Skeletal muscle satellite cell (primary cell): ENCODE measurements around the gene FGD2.
"Not testable (repeated sequence)": the region's sequence is repeated elsewhere in the genome, so short reads cannot be mapped to it uniquely, and the experiment has no call there.

ENCODE experiments used
- H3K27me3 ChIP-seq: 2 replicates; pipeline ENCODE4 v1.7.0; 2013; ENCODE audit warnings: low read length; ENCODE audit not compliant: control insufficient read depth, insufficient read depth
- H3K36me3 ChIP-seq: 2 replicates; pipeline ENCODE4 v1.7.0; 2013; ENCODE audit warnings: mild to moderate bottlenecking, control low read depth, low read length; ENCODE audit not compliant: insufficient read depth
- H3K4me1 ChIP-seq: 2 replicates; pipeline ENCODE4 v1.7.0; 2013; ENCODE audit warnings: low read length; ENCODE audit not compliant: control insufficient read depth, insufficient read depth
- H3K4me2 ChIP-seq: 2 replicates; pipeline ENCODE4 v1.7.0; 2013; ENCODE audit warnings: mild to moderate bottlenecking, low read length
- H3K4me3 ChIP-seq: 2 replicates; pipeline ENCODE4 v1.7.0; 2013; ENCODE audit warnings: low read length
- H3K9ac ChIP-seq: 2 replicates; pipeline ENCODE4 v1.7.0; 2013; ENCODE audit warnings: mild to moderate bottlenecking, low read depth, low read length, moderate library complexity
- H3K9me3 ChIP-seq: replicated peaks from 2 replicates; pipeline ENCODE4 v1.7.0; 2013; ENCODE audit warnings: mild to moderate bottlenecking, control low read depth, low read length

The FGD2 gene

DNA sequence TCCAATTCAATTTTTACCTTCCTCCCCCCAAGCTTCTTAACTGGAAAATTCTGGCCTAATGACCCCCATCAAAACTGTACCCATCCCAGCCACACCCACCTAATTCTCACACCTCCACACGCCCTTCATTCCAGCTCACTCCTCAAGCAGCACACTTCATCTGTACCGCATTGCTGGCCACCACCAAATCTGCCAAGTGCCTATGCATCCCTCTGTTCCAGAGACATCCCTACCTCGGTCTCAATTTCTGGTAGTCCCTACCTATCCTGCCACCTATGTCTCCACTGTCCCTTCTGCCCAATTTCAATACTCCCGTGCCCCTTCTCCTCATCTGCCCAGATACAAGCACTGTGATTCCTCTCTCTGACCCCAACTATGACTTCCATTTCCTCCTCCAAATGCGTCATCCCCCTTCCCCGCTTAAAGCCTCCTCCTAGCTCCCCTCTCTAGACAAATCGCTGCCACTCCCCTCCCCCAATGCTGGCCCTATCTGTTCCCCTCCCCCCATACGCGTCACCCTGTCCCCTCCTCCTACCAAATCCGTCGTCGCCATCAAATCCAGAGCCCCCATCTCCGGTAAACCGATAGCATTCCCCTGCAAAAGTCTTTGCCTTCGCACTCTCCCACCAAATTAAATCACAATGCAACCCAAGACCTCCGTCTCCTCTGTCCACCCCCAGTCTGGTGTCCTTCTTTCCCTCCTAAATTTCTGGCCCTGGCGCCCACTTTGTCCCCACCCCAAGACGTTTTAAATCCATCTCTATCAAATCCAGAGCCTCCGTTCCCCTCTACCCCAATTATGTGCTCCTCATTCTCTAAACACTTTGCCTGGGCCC lies 20.7 kb upstream of the FGD2 start:
- peak overlapping the region; percentile 99 for H3K9ac ChIP-seq
- H3K4me2 ChIP-seq: peak overlapping the region; percentile 95
- H3K36me3 ChIP-seq: peaks cover 12% of the 10 kb centered on the region
- peaks cover 4% of the 10 kb centered on the region for H3K27me3 ChIP-seq
- H3K4me1 ChIP-seq: peaks cover 39% of the 10 kb centered on the region
- peak overlapping the region; percentile 98 for H3K4me3 ChIP-seq
- H3K9me3 ChIP-seq: no peaks in the 10 kb centered on the region

DNA sequence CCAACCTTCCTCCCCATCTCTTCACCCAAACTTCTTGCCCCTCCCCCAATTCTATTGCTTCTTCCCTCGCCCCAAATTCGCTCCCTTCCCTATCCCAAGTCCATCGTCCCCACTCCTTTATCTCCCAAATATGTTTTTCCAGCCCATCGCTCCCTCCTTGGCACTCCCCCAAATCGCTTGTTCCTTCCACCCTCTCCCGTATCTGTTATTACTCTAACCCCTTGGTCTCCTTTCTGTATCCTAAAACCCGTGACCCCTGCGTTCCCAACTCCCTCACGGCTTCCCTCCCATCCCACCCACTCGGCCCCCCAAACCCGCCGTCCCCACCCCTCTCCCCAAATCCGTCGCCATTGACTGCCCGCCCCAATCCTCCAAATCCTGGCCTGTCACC lies 20.0 kb upstream of the FGD2 start:
- Histone ChIP-seq H3K9me3 (no peaks in the 10 kb centered on the region), H3K4me1 (peaks cover 37% of the 10 kb centered on the region), H3K27me3 (peaks cover 4% of the 10 kb centered on the region), H3K4me2 (peak overlapping the region; percentile 95), H3K4me3 (peak overlapping the region; percentile 98), H3K36me3 (peaks cover 10% of the 10 kb centered on the region), H3K9ac (peak overlapping the region; percentile 99)

DNA sequence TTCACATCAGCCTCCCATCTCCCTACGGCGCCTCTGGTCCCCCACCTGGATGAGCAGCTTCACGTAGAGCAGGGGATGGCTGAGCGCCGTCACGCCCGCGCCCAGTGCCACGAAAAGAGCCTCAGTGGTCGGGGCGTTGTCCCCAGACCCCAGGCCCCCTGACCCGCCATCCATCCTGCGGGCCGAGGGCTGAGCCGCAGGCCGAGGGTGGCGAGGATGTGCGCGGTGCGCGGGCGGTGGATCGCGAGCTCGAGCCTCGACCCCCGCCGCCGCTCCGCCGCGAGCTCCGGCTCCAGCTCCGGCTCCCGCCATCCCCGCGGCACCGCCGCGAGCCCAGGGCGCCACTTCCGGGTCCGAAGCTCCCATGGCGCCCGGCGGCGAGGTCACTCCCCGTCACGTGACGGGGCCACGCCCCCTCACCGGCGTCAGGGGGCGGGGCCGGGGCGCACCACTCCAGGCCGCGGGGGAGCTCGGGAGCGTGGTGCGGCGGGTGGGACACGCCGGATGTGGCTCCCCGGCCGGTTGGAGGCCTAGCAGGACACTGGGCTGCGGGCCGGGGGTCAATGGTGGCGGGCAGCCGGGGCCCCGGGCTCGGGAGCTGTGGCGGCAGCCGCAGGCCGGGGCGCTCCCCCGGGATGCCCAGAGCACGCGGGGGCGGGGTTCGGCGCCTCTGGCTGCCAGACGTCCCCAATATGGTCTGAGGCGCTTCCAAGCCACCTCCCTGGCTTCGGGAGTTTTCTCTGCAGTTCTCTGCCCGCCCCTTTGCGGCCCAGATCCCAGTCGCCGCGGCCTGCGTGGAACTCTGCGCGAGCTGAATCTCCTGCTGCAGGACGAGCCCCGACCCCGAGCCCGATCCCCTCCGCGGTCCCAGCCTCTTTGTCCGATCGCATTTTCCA lies 19.4 kb upstream of the FGD2 start, which contains the start of gene MTCH1:
Gene MTCH1, minus strand, starts transcription at position 389 of the 896 bp plus-strand sequence. Its CDS starts 23 bp downstream, at position 366.
- Histone ChIP-seq H3K27me3 (peaks cover 11% of the 10 kb centered on the region), H3K9ac (peak within 1 kb of the TSS; percentile 99), H3K4me2 (peak within 1 kb of the TSS; percentile 95), H3K4me3 (peak within 1 kb of the TSS; percentile 98), H3K36me3 (peaks cover 5% of the 10 kb centered on the region), H3K4me1 (peaks cover 32% of the 10 kb centered on the region), H3K9me3 (no peaks in the 10 kb centered on the region)

DNA sequence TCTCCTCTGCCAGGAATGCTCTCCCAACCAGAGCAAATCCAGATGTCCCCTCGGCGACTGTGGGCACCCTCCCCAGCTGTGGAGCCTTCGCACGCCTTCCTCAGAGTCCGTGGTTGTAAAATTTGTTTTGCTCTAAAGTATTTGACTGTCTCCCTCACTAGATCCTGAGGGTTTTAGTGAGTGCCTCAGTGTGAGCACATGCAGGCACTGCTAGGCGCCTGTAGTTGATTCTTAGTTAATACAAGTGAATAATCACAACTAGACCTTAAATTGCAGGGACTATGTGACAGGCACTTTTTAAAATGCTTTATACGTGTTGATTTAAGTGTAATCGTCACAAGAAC lies 18.8 kb upstream of the FGD2 start:
- Histone ChIP-seq H3K9me3 (no peaks in the 10 kb centered on the region), H3K36me3 (no peaks in the 10 kb centered on the region), H3K27me3 (peaks cover 11% of the 10 kb centered on the region), H3K9ac (peak overlapping the region; percentile 99), H3K4me1 (peaks cover 28% of the 10 kb centered on the region), H3K4me3 (peak overlapping the region; percentile 98), H3K4me2 (peak overlapping the region; percentile 95)

DNA sequence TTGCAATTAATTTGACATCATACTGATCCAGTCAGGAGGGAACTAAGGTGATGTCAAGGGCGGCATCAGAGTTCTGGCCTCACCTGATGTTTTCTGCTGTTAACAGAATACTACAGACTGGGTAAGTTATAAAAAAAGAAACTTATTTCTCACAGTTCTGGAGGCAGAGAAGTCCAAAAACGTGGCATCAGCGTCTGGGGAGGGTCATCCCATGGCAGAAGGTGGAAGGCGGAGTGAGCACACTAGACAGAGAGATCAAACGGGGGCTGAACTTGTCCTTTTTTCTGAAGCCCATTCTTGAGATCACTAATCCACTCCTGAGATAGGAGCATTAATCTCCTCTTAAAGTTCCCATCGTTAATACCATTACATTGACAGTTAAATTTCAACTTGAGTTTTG lies 16.2 kb upstream of the FGD2 start:
- Histone ChIP-seq H3K4me1 (peaks cover 11% of the 10 kb centered on the region), H3K9me3 (no peaks in the 10 kb centered on the region), H3K4me3 (no peak overlapping the region), H3K9ac (no peak overlapping the region), H3K36me3 (no peaks in the 10 kb centered on the region), H3K27me3 (peaks cover 15% of the 10 kb centered on the region), H3K4me2 (no peak overlapping the region)

DNA sequence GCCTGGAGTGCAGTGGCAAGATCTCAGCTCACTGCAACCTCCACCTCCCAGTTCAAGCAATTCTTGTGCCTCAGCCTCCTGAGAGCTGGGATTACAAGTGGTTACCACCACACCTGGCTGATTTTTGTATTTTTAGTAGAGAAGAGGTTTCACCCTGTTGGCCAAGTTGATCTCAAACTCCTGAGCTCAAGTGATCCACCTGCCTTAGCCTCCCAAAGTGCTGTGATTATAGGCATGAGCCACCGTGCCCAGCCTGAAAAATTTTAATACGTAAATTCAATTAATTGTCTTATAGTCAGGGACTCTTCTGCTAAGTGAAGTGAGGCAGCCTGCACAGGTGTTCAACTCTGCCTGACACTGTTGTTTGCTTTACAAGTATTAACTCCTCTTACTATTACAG lies 15.1 kb upstream of the FGD2 start:
- H3K36me3 ChIP-seq, H3K9me3 ChIP-seq, H3K4me2 ChIP-seq, H3K4me1 ChIP-seq, H3K4me3 ChIP-seq, H3K9ac ChIP-seq: not testable (repeated sequence)
- H3K27me3 ChIP-seq: peaks cover 16% of the 10 kb centered on the region

DNA sequence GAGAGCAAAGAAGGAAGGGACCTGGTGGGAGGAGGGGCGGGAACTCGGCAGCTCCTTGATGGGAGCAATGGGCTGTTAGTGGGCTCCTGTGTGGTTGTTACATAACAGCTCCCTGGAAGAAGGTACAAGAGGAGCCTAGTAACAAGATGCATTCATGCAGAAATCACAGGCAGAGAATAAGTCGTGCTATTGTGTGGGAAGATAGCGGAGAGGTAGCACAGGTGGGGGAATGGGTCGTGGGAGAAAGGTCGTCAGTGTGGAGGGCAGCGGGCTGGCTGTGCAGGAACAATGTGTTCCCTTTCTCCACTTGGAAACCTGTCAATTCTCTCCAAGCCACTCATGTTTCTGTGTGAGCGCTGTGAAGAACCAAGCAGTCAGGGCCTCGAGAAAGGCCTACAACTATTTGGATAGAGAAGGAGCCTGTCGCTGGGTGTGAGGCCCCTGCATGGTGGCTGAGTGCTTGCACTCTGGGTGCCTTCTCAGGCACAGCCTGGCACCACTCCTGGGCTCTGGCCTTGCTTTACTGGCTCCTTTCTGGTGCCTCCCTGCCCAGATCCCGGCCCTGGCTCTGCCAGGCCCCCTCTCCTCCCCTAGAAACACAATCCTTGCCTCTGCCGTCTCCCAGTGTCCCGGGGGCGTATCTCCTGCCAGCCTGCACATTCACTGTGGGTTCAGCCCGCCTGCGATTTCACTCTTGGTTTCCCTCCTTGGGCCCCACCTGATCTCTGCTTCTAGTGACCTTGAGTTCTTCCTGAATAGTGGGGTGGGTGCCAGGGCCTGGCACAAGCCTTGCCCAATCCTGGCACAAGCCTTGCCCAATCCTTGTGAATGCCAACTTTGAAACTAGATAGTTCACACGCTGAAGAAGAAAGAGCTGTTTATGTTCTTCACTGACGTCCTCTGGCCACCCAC lies 7.4 kb upstream of the FGD2 start:
- no peak overlapping the region for H3K4me3 ChIP-seq
- no peak overlapping the region for H3K4me2 ChIP-seq
- no peaks in the 10 kb centered on the region for H3K36me3 ChIP-seq
- no peak overlapping the region for H3K9ac ChIP-seq
- H3K4me1 ChIP-seq: peaks cover 12% of the 10 kb centered on the region
- H3K9me3 ChIP-seq: no peaks in the 10 kb centered on the region
- H3K27me3 ChIP-seq: peaks cover 42% of the 10 kb centered on the region

DNA sequence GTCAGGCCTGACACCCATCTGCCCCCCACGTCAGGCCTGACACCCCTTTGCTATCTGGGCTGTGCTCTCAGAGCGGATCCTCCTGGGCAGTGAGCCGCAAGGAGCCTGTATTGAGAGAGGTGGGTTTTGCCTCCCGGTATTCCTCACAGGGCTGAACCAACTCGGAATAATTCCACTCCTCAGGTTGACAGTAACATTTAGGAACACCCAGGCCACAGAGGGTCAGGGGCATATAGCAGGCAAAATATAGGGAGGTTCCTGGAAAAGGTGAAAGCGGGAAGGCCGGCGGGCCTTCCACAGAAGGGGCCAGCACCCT lies 6.8 kb upstream of the FGD2 start:
- Histone ChIP-seq H3K9ac (no peak overlapping the region), H3K4me3 (no peak overlapping the region)

DNA sequence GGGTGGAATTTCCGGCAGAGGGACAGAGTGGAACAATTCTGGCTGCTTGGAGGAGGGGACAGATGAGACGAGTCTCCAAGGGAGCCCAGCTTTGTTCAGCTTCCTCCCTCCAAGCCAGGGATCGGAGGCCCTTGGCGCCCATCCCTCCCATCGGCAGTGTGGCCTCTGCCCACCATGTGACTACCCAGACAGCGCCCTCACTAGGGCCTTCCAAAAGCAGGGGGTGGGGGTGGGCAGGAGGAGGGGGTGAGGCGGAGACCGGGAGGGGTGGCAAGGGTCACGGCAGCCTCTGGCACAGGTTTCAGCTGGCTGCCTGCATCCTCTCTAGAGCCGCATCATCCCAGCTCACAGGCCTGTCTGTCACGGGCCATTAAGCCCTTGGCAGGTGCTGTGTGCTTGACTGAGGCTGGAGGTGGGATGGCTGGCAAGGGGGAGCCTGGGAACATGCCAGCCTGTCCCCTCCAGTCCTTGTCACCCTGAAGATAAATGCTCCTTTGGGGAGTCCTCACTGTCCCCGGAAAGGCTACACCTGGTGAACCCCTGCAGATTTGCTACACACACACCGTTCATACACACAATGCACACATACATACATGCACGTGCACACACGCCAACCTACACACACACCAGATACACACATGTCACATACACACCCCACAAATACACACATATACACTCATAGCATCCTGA lies 6.2 kb upstream of the FGD2 start:
- H3K9me3 ChIP-seq: no peaks in the 10 kb centered on the region
- no peak overlapping the region for H3K4me2 ChIP-seq
- no peak overlapping the region for H3K4me3 ChIP-seq
- H3K4me1 ChIP-seq: peaks cover 12% of the 10 kb centered on the region
- no peak overlapping the region for H3K9ac ChIP-seq
- no peaks in the 10 kb centered on the region for H3K36me3 ChIP-seq
- peaks cover 39% of the 10 kb centered on the region for H3K27me3 ChIP-seq

More for the DNA sequence above, 6.8 kb upstream of the FGD2 start:
- H3K4me1 ChIP-seq: peaks cover 12% of the 10 kb centered on the region
- no peaks in the 10 kb centered on the region for H3K36me3 ChIP-seq
- H3K9me3 ChIP-seq: no peaks in the 10 kb centered on the region
- H3K4me2 ChIP-seq: no peak overlapping the region
- peaks cover 42% of the 10 kb centered on the region for H3K27me3 ChIP-seq

DNA sequence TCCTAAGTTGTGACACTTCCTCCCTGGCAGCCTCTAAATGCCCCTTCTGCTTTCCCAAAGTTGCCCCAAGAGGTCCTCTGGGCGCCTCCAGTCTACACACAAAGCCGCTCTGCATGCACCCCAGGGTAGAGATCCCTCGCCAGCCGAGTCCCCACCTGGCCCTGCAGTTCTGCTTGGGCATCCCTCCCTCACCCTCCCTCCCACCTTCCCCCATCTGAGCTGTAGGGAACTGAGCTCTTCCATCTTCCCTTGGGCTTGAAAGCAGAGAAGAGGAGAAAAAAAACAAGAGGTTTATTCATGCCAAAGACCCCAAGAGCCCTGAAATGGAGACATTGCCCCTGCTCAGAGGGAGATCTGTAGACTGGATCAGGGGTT lies 5.7 kb upstream of the FGD2 start:
- Histone ChIP-seq H3K27me3 (peaks cover 37% of the 10 kb centered on the region), H3K4me3 (no peak overlapping the region), H3K4me2 (no peak overlapping the region)

More for the DNA sequence above, 5.7 kb upstream of the FGD2 start:
- no peaks in the 10 kb centered on the region for H3K36me3 ChIP-seq
- peaks cover 12% of the 10 kb centered on the region for H3K4me1 ChIP-seq
- H3K9me3 ChIP-seq: no peaks in the 10 kb centered on the region
- H3K9ac ChIP-seq: no peak overlapping the region
